HEK293T (cell line): ENCODE results near the gene CNNM2.

Experiments used
- FOXK2 ChIP-seq: fragments of 450-650 bp; IDR thresholded peaks from 2 replicates; pipeline ENCODE4 v1.6.1; 2016; ENCODE audit warnings: mild to moderate bottlenecking
- FOXM1 ChIP-seq: fragments of 450-650 bp; IDR thresholded peaks from 2 replicates; pipeline ENCODE4 v1.6.1; 2017; ENCODE audit warnings: mild to moderate bottlenecking, borderline replicate concordance
- PKNOX1 ChIP-seq: fragments of 450-650 bp; IDR thresholded peaks from 2 replicates; pipeline ENCODE4 v1.6.1; 2016

GRCh38 chr10:103007017-103007416, 88.9 kb downstream of the CNNM2 start:
- no peak for TF ChIP-seq PKNOX1
- no peak for TF ChIP-seq FOXK2
- no peak for TF ChIP-seq FOXM1
